Gastroesophageal sphincter (tissue), 3 donors: ENCODE data around the gene IFI30.

Experiments used
- EP300 ChIP-seq: sonication (generic); formaldehyde crosslinking; IDR thresholded peaks from one replicate; pipeline ENCODE4 v1.6.1; 2017; ENCODE audit warnings: antibody characterized with exemption, mild to moderate bottlenecking
- POLR2A ChIP-seq, 2 donors: fragments of 450-650 bp; IDR thresholded peaks; one replicate each; pipeline ENCODE4 v1.6.1; 2017; ENCODE audit warnings: antibody characterized with exemption in 2 of 2, mild to moderate bottlenecking in 2 of 2, moderate library complexity in 1 of 2
- POLR2AphosphoS5 ChIP-seq: sonication (generic); formaldehyde crosslinking; IDR thresholded peaks from one replicate; pipeline ENCODE4 v1.6.1; 2017; ENCODE audit warnings: antibody characterized with exemption
- TF ChIP-seq, protein P1 (sequence below), 4 experiments: fragments of 200-600 bp in 2 of 4; fragments of 450-650 bp in 2 of 4; sonication (generic) in 1 of 4; IDR thresholded peaks; one replicate each; pipeline ENCODE4 v1.5.1; 2017 to 2019; ENCODE audit warnings: antibody characterized with exemption in 4 of 4, mild to moderate bottlenecking in 2 of 4, moderate library complexity in 2 of 4

GRCh38 chr19:18203863-18204393, 30.3 kb downstream of the IFI30 start, which contains the start of gene RAB3A:
- TF ChIP-seq POLR2A (IDR thresholded peaks at IDR 0.05) (peak; percentile 53 to 57), POLR2AphosphoS5 (peak; percentile 85), EP300 (peak; percentile 98)
- TF ChIP-seq, protein P1, sequence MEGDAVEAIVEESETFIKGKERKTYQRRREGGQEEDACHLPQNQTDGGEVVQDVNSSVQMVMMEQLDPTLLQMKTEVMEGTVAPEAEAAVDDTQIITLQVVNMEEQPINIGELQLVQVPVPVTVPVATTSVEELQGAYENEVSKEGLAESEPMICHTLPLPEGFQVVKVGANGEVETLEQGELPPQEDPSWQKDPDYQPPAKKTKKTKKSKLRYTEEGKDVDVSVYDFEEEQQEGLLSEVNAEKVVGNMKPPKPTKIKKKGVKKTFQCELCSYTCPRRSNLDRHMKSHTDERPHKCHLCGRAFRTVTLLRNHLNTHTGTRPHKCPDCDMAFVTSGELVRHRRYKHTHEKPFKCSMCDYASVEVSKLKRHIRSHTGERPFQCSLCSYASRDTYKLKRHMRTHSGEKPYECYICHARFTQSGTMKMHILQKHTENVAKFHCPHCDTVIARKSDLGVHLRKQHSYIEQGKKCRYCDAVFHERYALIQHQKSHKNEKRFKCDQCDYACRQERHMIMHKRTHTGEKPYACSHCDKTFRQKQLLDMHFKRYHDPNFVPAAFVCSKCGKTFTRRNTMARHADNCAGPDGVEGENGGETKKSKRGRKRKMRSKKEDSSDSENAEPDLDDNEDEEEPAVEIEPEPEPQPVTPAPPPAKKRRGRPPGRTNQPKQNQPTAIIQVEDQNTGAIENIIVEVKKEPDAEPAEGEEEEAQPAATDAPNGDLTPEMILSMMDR (IDR thresholded peaks at IDR 0.05): no peak
